Skeletal muscle tissue (tissue), 4 donors: ENCODE measurements around the gene MOB1B. TPM values are rescaled to one million over a fixed set of nuclear protein-coding genes. Genes with fewer than 3 reads are reported as not detected.
"Not testable (repeated sequence)": the region's sequence is repeated elsewhere in the genome, so short reads cannot be mapped to it uniquely, and the experiment has no call there.

Experiments
- H3K27ac ChIP-seq: one replicate; pipeline ENCODE4 v1.7.0; 2013; ENCODE audit warnings: mild to moderate bottlenecking, low read depth, low read length, inconsistent platforms
- H3K27me3 ChIP-seq, 3 donors: one replicate each; pipeline ENCODE4 v1.7.0; 2013; ENCODE audit warnings: low read length in 3 of 3; ENCODE audit not compliant: control insufficient read depth in 3 of 3, insufficient read depth in 3 of 3
- H3K36me3 ChIP-seq, 3 donors: one replicate each; pipeline ENCODE4 v1.7.0; 2013; ENCODE audit warnings: low read length in 3 of 3; ENCODE audit not compliant: control insufficient read depth in 3 of 3, insufficient read depth in 3 of 3
- H3K4me1 ChIP-seq, 3 donors: one replicate each; pipeline ENCODE4 v1.7.0; 2013; ENCODE audit warnings: low read length in 3 of 3, mild to moderate bottlenecking in 3 of 3; ENCODE audit not compliant: control insufficient read depth in 3 of 3, insufficient read depth in 3 of 3
- H3K4me3 ChIP-seq, 3 donors: one replicate each; pipeline ENCODE4 v1.7.0; 2013; ENCODE audit warnings: low read length in 3 of 3
- H3K9ac ChIP-seq, 3 donors: one replicate each; pipeline ENCODE4 v1.7.0; 2013; ENCODE audit warnings: low read length in 3 of 3, mild to moderate bottlenecking in 3 of 3, moderate library complexity in 2 of 3, low read depth in 1 of 3
- H3K9me3 ChIP-seq, 3 donors: one replicate each; pipeline ENCODE4 v1.7.0; 2013; ENCODE audit warnings: low read length in 3 of 3; ENCODE audit not compliant: control insufficient read depth in 3 of 3
- total RNA-seq: library from RNA; depleted of rRNA; stranded (reverse); fragments of >200 nt; gene quantifications from one replicate; pipeline ENCODE4 v1.2.3, GENCODE V29; 2014
- donor health status: Osteomylitis.

The MOB1B gene
- total RNA-seq, 1 donor from 2014 or later: 30.3 TPM

DNA sequence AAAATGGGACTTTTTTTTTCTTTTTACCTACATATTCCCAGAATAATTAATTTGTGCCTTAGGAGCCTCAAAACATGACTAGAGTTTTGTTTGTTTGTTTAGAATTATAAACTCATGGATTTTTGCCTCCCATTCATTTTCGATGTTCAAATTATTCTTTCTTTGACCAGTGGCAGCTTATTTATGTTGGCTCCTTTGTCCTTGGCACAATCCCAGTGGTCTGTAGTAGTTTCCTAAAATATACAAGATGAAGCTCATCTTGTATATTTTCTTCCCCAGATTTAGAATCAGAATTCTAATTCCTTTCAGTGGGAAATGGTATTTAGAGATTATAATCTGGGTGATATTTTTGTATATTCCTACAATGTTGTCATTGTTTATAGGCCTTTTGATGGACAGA lies 118.4 kb downstream of the MOB1B start:
- Histone ChIP-seq H3K4me1 (peaks cover 0 to 2% (median 1%) of the 10 kb centered on the region in 3 donors), H3K36me3 (no peaks in the 10 kb centered on the region), H3K27ac (no peak overlapping the region), H3K9ac (no peak overlapping the region), H3K27me3 (no peaks in the 10 kb centered on the region), H3K4me3 (no peak overlapping the region), H3K9me3 (no peaks in the 10 kb centered on the region)

- Histone ChIP-seq H3K4me3 (peak overlapping the region in 1 of 3 donors; percentile 23), H3K9me3 (no peaks in the 10 kb centered on the region), H3K36me3 (peaks cover 0 to 6% (median 0%) of the 10 kb centered on the region in 3 donors), H3K9ac (no peak overlapping the region), H3K4me1 (peaks cover 0 to 7% (median 7%) of the 10 kb centered on the region in 3 donors), H3K27me3 (no peaks in the 10 kb centered on the region), H3K27ac (no peak overlapping the region)
Measured at GRCh38 chr4:71025654-71026053, 123.5 kb downstream of the MOB1B start.

DNA sequence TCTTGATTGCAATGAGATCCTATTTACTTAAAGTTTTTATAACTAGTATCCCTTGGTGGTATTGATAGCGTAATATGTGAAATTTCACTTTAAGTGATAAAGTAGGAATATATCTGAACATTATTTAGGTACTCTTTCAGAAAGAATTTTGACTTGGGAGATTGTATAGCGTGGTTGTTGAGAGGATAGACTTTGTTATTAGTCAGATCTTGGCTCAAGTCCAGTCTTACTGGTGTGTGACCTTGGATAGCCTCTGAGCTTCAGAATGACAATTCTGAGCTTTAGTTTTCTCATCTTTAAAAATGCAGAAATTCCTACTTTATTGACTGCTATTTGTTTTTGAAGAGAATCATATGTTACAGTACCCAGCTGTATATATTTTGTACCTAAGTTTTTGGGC lies 123.9 kb downstream of the MOB1B start:
- Histone ChIP-seq H3K9ac (no peak overlapping the region), H3K9me3 (no peaks in the 10 kb centered on the region), H3K27ac (no peak overlapping the region), H3K36me3 (peaks cover 0 to 6% (median 0%) of the 10 kb centered on the region in 3 donors), H3K4me1 (peaks cover 0 to 7% (median 7%) of the 10 kb centered on the region in 3 donors), H3K4me3 (peak overlapping the region in 1 of 3 donors; percentile 23), H3K27me3 (no peaks in the 10 kb centered on the region)

GRCh38 chr4:71027611-71028010 lies 125.4 kb downstream of the MOB1B start:
- no peak overlapping the region for H3K4me3 ChIP-seq
- H3K36me3 ChIP-seq: peaks cover 0 to 6% (median 0%) of the 10 kb centered on the region in 3 donors
- peaks cover 0 to 7% (median 7%) of the 10 kb centered on the region in 3 donors for H3K4me1 ChIP-seq
- H3K9me3 ChIP-seq: no peaks in the 10 kb centered on the region
- H3K9ac ChIP-seq: no peak overlapping the region
- H3K27me3 ChIP-seq: no peaks in the 10 kb centered on the region
- no peak overlapping the region for H3K27ac ChIP-seq

GRCh38 chr4:71029504-71029903 lies 127.3 kb downstream of the MOB1B start:
- Histone ChIP-seq H3K9me3 (no peaks in the 10 kb centered on the region), H3K36me3 (peaks cover 0 to 6% (median 0%) of the 10 kb centered on the region in 3 donors)

DNA sequence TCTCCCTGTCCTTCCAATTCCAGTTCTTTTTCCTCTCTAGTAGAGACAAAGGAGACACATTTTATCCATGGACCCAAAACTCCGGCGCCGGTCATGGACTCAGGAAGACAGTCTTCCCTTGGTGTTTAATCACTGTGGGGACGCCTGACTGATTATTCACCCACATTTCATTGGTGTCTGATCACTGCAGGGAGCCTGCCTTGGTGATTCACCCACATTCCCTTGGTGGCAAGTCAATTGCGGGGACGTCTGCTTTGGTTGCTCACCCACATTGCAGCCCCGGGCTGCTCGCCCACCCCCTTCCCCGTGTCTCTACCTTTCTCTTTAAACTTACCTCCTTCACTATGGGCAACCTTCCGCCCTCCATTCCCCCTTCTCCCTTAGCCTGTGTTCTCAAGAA lies 129.9 kb downstream of the MOB1B start:
- not testable (repeated sequence) for H3K36me3 ChIP-seq, H3K27me3 ChIP-seq, H3K27ac ChIP-seq, H3K9me3 ChIP-seq, H3K4me1 ChIP-seq, H3K9ac ChIP-seq, H3K4me3 ChIP-seq

More at GRCh38 chr4:71029504-71029903, 127.3 kb downstream of the MOB1B start:
- H3K4me1 ChIP-seq: peaks cover 0 to 7% (median 7%) of the 10 kb centered on the region in 3 donors
- H3K27ac ChIP-seq: no peak overlapping the region
- H3K4me3 ChIP-seq: no peak overlapping the region
- H3K27me3 ChIP-seq: no peaks in the 10 kb centered on the region
- H3K9ac ChIP-seq: no peak overlapping the region

Other genes with a start within 250 kb of the MOB1B start
- gene JCHAIN, start 235.9 kb upstream of the MOB1B start, total RNA-seq: 2.1 TPM
- 13.6 TPM for gene UTP3, start 213.8 kb upstream of the MOB1B start, total RNA-seq
- 60.0 TPM for gene RUFY3, start 180.4 kb upstream of the MOB1B start, total RNA-seq
- gene GRSF1, start 62.5 kb upstream of the MOB1B start, total RNA-seq: 87.7 TPM
- 18.3 TPM for gene DCK, start 91.3 kb downstream of the MOB1B start, total RNA-seq